Measurements from ENCODE around the gene F10.

DNA sequence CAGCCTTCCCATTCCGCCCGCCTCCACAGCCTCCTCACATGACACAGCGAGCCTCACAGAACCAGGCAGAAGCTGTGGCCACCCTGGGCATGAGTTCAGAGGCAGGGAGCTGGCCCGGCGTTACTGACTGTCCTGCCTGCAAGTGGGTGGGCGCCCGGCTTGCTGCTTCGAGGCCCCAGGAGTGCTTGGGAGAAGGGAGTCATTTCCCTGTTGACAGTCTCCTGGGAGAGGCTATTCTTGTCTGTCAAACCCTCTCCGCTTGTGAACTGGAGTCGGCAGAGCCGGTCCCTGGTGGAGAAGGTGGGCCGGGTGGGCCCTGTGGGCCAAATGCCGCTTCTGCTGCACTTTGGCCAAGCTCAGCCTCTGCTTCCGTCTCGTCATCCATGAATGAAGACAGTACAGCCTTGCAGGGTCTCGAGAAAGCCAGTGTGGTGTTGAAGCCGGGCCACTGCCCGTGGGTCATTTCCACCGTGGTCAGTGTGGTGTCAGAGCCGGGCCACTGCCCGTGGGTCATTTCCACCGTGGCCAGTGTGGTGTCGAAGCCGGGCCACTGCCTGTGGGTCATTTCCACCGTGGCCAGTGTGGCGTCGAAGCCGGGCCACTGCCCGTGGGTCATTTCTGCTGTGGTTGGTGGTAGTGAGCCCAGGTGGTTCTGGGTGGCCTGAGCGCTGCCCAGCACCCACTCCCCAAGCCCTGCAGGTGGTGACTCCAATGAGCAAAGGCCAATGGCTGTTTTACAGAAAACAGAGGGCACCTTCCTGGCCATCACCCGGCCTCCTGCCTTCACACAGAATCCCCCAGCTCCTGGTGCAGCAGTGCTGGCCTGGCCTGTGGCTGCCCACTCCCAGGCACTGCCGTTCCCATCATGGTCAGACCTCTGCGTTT lies 30.5 kb upstream of the F10 start:
- TF ChIP-seq CTCF (IDR thresholded peaks at IDR 0.05) (no peak), POLR2A (IDR thresholded peaks at IDR 0.05) (no peak)

Data from heart left ventricle (tissue), 13 donors.